GM12878 (cell line): ENCODE data around the gene TUBB1. TPM values are rescaled to one million over a fixed set of nuclear protein-coding genes. Genes with fewer than 3 reads are reported as not detected.

Experiments
- ATAC-seq: fragments of 200-7000 bp; cut with Tn5 transposase; 3 replicates; pipeline ENCODE4 v1.9.1; 2020; ENCODE audit warnings: mild to moderate bottlenecking, moderate library complexity
- BruUV-seq: library from RNA; stranded (reverse); fragments of 400-500 nt; replicated peaks from 2 replicates; lab custom pipeline; 2021; lab: Mats Ljungman, UMichigan
- CTCF ChIA-PET: fragments of 300-600 bp; sonication (Branson Sonifier 250); formaldehyde crosslinking; extraction: SDS; loops from one replicate; lab custom pipeline; 2021; ENCODE audit warnings: inconsistent platforms; lab: Yijun Ruan, JAX
- POLR2A ChIA-PET: fragments of 350-600 bp; formaldehyde crosslinking; extraction: SDS; loops from one replicate; lab custom pipeline; 2021; ENCODE audit warnings: inconsistent platforms; lab: Charles Lee
- RAD21 ChIA-PET: fragments of 300-600 bp; sonication (Branson Sonifier 250); formaldehyde crosslinking; loops from one replicate; lab custom pipeline; 2023; ENCODE audit warnings: antibody characterized with exemption; ENCODE audit not compliant: unreplicated experiment; lab: Charles Lee
- SMC1A ChIA-PET: fragments of 300-600 bp; sonication (Branson Sonifier 250); formaldehyde crosslinking; loops from one replicate; lab custom pipeline; 2023; ENCODE audit not compliant: unreplicated experiment, uncharacterized antibody; lab: Charles Lee
- DNase-seq: peaks from one replicate; pipeline ENCODE4 v3.0.0-alpha.2; 2011; ENCODE audit warnings: low read depth, low spot score
- FAIRE-seq: peaks from 3 replicates; lab custom pipeline; 2011; peaks lifted over from hg19 to GRCh38; lab: Jason Lieb, UNC
- H2AFZ ChIP-seq: 2 replicates; pipeline ENCODE4 v1.6.0; 2011; ENCODE audit warnings: low read depth, low read length, control low read depth; ENCODE audit not compliant: control insufficient read depth
- H3K27ac ChIP-seq: 2 replicates; pipeline ENCODE4 v1.5.1; 2011; ENCODE audit warnings: control low read depth; ENCODE audit not compliant: control insufficient read depth, insufficient read depth
- H3K27me3 ChIP-seq, 2 experiments: replicated peaks in 1 of 2; 2 replicates each; pipeline versions ENCODE4 v1.6.0 to v1.6.1; 2011; ENCODE audit warnings: low read length in 1 of 2; ENCODE audit not compliant: control insufficient read depth in 2 of 2, insufficient read depth in 2 of 2
- H3K36me3 ChIP-seq, 2 experiments: 2 replicates each; pipeline ENCODE4 v1.5.1; 2011; ENCODE audit warnings: low read length in 1 of 2; ENCODE audit not compliant: control insufficient read depth in 2 of 2, insufficient read depth in 2 of 2
- H3K4me1 ChIP-seq: 2 replicates; pipeline ENCODE4 v1.6.1; 2011; ENCODE audit warnings: mild to moderate bottlenecking, low read length, moderate library complexity, mixed read lengths; ENCODE audit not compliant: control insufficient read depth, insufficient read depth
- H3K4me2 ChIP-seq: 2 replicates; pipeline ENCODE4 v1.6.0; 2011; ENCODE audit warnings: control low read depth; ENCODE audit not compliant: control insufficient read depth, insufficient read depth
- H3K4me3 ChIP-seq: fragments of 200-600 bp; sonication (generic); 2 replicates; pipeline ENCODE4 v1.5.1; 2016
- H3K79me2 ChIP-seq: 2 replicates; pipeline ENCODE4 v1.6.0; 2011; ENCODE audit warnings: low read length; ENCODE audit not compliant: control insufficient read depth, insufficient read depth
- H3K9ac ChIP-seq: 2 replicates; pipeline ENCODE4 v1.8.0; 2011; ENCODE audit warnings: low read length, control low read depth, mixed read lengths; ENCODE audit not compliant: control insufficient read depth, insufficient read depth
- H3K9me3 ChIP-seq: replicated peaks from 3 replicates; pipeline ENCODE4 v1.5.1; 2011; ENCODE audit warnings: mild to moderate bottlenecking, low read length; ENCODE audit not compliant: control insufficient read depth, insufficient read depth
- H4K20me1 ChIP-seq: 2 replicates; pipeline ENCODE4 v1.6.0; 2011; ENCODE audit not compliant: control insufficient read depth, insufficient read depth
- CREM ChIP-seq: IDR thresholded peaks from 2 replicates; pipeline ENCODE4 v1.6.1; 2014; ENCODE audit warnings: antibody characterized with exemption, low read depth
- IKZF2 ChIP-seq, 2 experiments: fragments of 450-650 bp; IDR thresholded peaks; 2 replicates each; pipeline ENCODE4 v1.6.1; 2017; ENCODE audit warnings: mild to moderate bottlenecking in 2 of 2, moderate library complexity in 2 of 2
- JUND ChIP-seq: IDR thresholded peaks from 2 replicates; pipeline ENCODE4 v1.6.1; 2012; ENCODE audit warnings: low read depth, mild to moderate bottlenecking, low read length, improper control_type of control experiment, moderate library complexity
- MEF2B ChIP-seq: fragments of 450-650 bp; IDR thresholded peaks from 2 replicates; pipeline ENCODE4 v1.6.1; 2018; ENCODE audit warnings: mild to moderate bottlenecking, moderate library complexity; ENCODE audit not compliant: partially characterized antibody, poor library complexity, severe bottlenecking
- NR2C2 ChIP-seq: IDR thresholded peaks from 2 replicates; pipeline ENCODE4 v1.6.1; 2011; ENCODE audit warnings: borderline replicate concordance, low read depth; ENCODE audit not compliant: control insufficient read depth, insufficient read length
- NRF1 ChIP-seq: conservative IDR thresholded peaks from 2 replicates; pipeline ENCODE4 v1.6.1; 2011; ENCODE audit warnings: mild to moderate bottlenecking, low read depth, low read length, improper control_type of control experiment
- POLR2A ChIP-seq: IDR thresholded peaks from 2 replicates; pipeline ENCODE4 v1.6.1; 2011; ENCODE audit warnings: low read depth, mild to moderate bottlenecking, low read length
- POLR2AphosphoS2 ChIP-seq: IDR thresholded peaks from 2 replicates; pipeline ENCODE4 v1.6.1; 2011; ENCODE audit warnings: low read depth, mild to moderate bottlenecking, low read length, improper control_type of control experiment, moderate library complexity
- ZBED1 ChIP-seq: IDR thresholded peaks from 2 replicates; pipeline ENCODE4 v1.6.1; 2016; ENCODE audit warnings: borderline replicate concordance
- WGBS: methylation state at CpG from one replicate; pipeline ENCODE4 v1.1.6; 2016; ENCODE audit warnings: low lambda C conversion rate; ENCODE audit not compliant: insufficient replicate concordance, insufficient coverage; ENCODE audit errors: missing lambda C conversion rate; 5-methylcytosine and 5-hydroxymethylcytosine counted together
- in situ Hi-C: fragments of 300-500 bp; cut with MboI; formaldehyde crosslinking; loops from 9 replicates; pipeline ENCODE4 v1.14.3; 2018; ENCODE audit warnings: mixed read lengths
- intact Hi-C: fragments of 100-400 bp; cut with micrococcal nuclease; formaldehyde crosslinking; loops from one replicate; pipeline ENCODE4 v1.14.2; 2022; ENCODE audit not compliant: unreplicated experiment
- polyA plus RNA-seq, 11 experiments: library from polyadenylated mRNA; depleted of rRNA in 4 of 11; unstranded in 6 of 11; stranded (reverse) in 5 of 11; fragments of >200 nt; fragmentation: Nextera tagmentation in 4 of 11; fragmentation: Illumina TruSeq in 1 of 11; extraction: Ambion mirVana in 4 of 11; extraction: Trizol in 1 of 11; gene quantifications; 1 replicate in 1 of 11; 2 replicates in 10 of 11; pipeline versions ENCODE4 v1.2.1 to v1.2.3, GENCODE V29; 2011 to 2016; ENCODE audit warnings: inconsistent platforms in 2 of 11, missing spikeins in 2 of 11, low read depth in 1 of 11
- total RNA-seq, 4 experiments: library from RNA; depleted of rRNA in 3 of 4; stranded (reverse); fragments of >200 nt in 3 of 4; fragmentation: Illumina TruSeq in 1 of 4; extraction: Trizol in 1 of 4; gene quantifications; 2 replicates each; pipeline versions ENCODE4 v1.2.1 to v1.2.3, GENCODE V29; 2013 to 2021
- TF ChIP-seq, protein P1 (sequence below): IDR thresholded peaks from 2 replicates; pipeline ENCODE4 v1.6.1; 2012; ENCODE audit warnings: mild to moderate bottlenecking, low read depth, low read length
- TF ChIP-seq, protein P2 (sequence below): IDR thresholded peaks from 2 replicates; pipeline ENCODE4 v1.6.1; 2012; ENCODE audit warnings: low read length, inconsistent platforms

Gene TUBB1
- total and polyA plus RNA-seq, 10 of the 15 experiments (the other 5 are each of a cell fraction or from before 2014, with no cell fraction given), result 0.02 to 0.20 (median 0.06) TPM; not detected in 3

DNA sequence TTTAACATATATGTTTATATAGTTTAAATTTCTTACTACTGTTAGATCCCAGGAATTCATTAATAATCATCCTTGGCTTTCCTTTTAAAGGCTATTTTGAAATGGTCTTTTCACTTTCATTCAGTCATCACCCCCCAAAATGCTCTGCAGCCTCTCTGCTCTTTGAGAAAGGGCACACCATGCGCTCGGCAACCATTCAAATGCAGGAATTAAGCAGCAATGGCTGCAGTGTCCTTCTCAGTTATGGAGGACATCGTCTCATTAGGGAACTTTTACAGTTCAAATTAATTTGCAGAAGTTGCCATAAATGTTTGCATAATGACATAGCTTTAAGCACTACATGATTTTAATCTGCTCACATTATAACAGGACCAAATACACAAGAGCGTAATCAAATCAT is 6.3 kb downstream of the TUBB1 start:
- intact Hi-C loops (no loop called here), in situ Hi-C loops (no loop called here)
- ChIA-PET POLR2A (no interaction called here), CTCF (interaction anchor here (0.6 kb wide), 1 partner anchor 9 kb away, joined by 4 read pairs; no protein-coding TSS in a partner anchor), RAD21 (no interaction called here), SMC1A (interaction anchor here (0.8 kb wide), 1 partner anchor 14 kb away, joined by 3 read pairs; no protein-coding TSS in a partner anchor)
- no peaks in the 10 kb centered on the region for H4K20me1 ChIP-seq
- FAIRE-seq, result no peak
- no peak overlapping the region for H3K27ac ChIP-seq
- no peak overlapping the region for H3K9ac ChIP-seq
- DNase-seq, result no peak
- no TSS peak for BruUV-seq
- ATAC-seq, result no peak
- no peak for TF ChIP-seq NRF1
- TF ChIP-seq JUND, result no peak
- TF ChIP-seq POLR2A, result no peak
- no peak overlapping the region for H3K4me3 ChIP-seq
- H3K9me3 ChIP-seq, result no peaks in the 10 kb centered on the region
- no peaks in the 10 kb centered on the region for H3K27me3 ChIP-seq
- H3K79me2 ChIP-seq, result peaks cover 38% of the 10 kb centered on the region
- H3K4me2 ChIP-seq, result no peak overlapping the region
- H3K36me3 ChIP-seq, result peaks cover 13 to 30% of the 10 kb centered on the region in 2 experiments
- no peak overlapping the region for H2AFZ ChIP-seq
- WGBS, result 98% methylated on average over 4 of the region's 4 CpGs
- H3K4me1 ChIP-seq, result no peaks in the 10 kb centered on the region; the same call in 1 of the 2 replicates

DNA sequence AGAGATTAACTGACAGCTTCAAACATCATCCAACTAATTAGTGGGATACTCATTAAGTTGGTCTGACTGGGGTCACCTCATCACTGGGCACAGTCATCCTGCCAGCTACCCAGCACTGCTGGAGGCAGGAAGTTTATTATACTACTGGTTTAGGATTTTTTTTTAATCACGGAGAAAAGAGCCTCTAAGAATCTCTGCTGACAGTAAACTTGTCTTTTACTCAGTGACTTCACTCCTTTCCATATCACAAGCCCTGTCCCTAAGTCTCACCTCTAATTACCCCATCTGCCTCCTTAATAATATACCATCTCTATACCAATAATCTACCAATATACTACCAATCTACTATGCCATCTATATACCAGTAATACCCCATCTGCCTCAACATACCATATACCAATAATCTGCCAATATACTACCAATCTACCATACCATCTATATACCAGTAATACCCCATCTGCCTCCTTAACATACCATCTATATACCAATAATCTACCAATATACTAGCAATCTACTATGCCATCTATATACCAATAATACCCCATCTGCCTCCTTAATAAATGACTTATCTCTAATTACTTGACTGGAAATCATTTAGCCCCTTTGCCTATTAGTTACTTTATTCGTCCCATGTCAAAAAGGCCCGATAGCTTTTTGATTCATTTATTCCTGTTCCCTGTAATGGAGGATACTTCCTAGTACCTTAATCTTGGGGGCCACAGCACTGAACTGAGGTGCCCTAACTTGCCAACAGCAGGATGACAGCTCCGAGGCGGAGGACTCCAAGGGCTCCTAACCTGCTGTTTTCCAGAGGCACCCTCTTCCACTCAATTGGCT is 7.9 kb downstream of the TUBB1 start:
- no peak for FAIRE-seq
- Histone ChIP-seq H3K4me1 (no peaks in the 10 kb centered on the region; the same call in 1 of the 2 replicates), H3K36me3 (peaks cover 13 to 30% of the 10 kb centered on the region in 2 experiments), H3K4me2 (peak overlapping the region; percentile 13; the same call in 1 of the 2 replicates), H3K27ac (no peak overlapping the region), H3K79me2 (peaks cover 54% of the 10 kb centered on the region), H4K20me1 (no peaks in the 10 kb centered on the region), H3K27me3 (no peaks in the 10 kb centered on the region), H2AFZ (no peak overlapping the region), H3K4me3 (no peak overlapping the region; the same call in 1 of the 2 replicates), H3K9me3 (no peaks in the 10 kb centered on the region), H3K9ac (no peak overlapping the region)
- in situ Hi-C loops, result no loop called here
- BruUV-seq, result no TSS peak
- SMC1A ChIA-PET, result interaction anchor here (0.7 to 1.1 kb wide), 4 partner anchors 17 to 157 kb away, joined by 3 to 8 read pairs (median 3); no protein-coding TSS in a partner anchor
- POLR2A ChIA-PET, result interaction anchor here (1.0 kb wide), 1 partner anchor 19 kb away, joined by 3 read pairs; no protein-coding TSS in a partner anchor
- intact Hi-C loops, result no loop called here
- CTCF ChIA-PET, result interaction anchor here (1.6 kb wide), 1 partner anchor 16 kb away, joined by 3 read pairs; no protein-coding TSS in a partner anchor
- ATAC-seq, result no peak
- DNase-seq, result no peak
- RAD21 ChIA-PET, result interaction anchor here (0.8 kb wide), 1 partner anchor 45 kb away, joined by 3 read pairs; no protein-coding TSS in a partner anchor
- 93% methylated on average over 5 of the region's 5 CpGs for WGBS
- TF ChIP-seq IKZF2 (IDR thresholded peaks at IDR 0.05), result no peak
- TF ChIP-seq ZBED1, result no peak
- no peak for TF ChIP-seq MEF2B
- TF ChIP-seq NR2C2, result no peak
- TF ChIP-seq, protein P1, sequence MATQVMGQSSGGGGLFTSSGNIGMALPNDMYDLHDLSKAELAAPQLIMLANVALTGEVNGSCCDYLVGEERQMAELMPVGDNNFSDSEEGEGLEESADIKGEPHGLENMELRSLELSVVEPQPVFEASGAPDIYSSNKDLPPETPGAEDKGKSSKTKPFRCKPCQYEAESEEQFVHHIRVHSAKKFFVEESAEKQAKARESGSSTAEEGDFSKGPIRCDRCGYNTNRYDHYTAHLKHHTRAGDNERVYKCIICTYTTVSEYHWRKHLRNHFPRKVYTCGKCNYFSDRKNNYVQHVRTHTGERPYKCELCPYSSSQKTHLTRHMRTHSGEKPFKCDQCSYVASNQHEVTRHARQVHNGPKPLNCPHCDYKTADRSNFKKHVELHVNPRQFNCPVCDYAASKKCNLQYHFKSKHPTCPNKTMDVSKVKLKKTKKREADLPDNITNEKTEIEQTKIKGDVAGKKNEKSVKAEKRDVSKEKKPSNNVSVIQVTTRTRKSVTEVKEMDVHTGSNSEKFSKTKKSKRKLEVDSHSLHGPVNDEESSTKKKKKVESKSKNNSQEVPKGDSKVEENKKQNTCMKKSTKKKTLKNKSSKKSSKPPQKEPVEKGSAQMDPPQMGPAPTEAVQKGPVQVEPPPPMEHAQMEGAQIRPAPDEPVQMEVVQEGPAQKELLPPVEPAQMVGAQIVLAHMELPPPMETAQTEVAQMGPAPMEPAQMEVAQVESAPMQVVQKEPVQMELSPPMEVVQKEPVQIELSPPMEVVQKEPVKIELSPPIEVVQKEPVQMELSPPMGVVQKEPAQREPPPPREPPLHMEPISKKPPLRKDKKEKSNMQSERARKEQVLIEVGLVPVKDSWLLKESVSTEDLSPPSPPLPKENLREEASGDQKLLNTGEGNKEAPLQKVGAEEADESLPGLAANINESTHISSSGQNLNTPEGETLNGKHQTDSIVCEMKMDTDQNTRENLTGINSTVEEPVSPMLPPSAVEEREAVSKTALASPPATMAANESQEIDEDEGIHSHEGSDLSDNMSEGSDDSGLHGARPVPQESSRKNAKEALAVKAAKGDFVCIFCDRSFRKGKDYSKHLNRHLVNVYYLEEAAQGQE, result no peak
- TF ChIP-seq CREM, result no peak
- no peak for TF ChIP-seq POLR2AphosphoS2
- TF ChIP-seq, protein P2, sequence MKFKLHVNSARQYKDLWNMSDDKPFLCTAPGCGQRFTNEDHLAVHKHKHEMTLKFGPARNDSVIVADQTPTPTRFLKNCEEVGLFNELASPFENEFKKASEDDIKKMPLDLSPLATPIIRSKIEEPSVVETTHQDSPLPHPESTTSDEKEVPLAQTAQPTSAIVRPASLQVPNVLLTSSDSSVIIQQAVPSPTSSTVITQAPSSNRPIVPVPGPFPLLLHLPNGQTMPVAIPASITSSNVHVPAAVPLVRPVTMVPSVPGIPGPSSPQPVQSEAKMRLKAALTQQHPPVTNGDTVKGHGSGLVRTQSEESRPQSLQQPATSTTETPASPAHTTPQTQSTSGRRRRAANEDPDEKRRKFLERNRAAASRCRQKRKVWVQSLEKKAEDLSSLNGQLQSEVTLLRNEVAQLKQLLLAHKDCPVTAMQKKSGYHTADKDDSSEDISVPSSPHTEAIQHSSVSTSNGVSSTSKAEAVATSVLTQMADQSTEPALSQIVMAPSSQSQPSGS, result no peak
